ENCODE data around the gene HACD3. TPM values are rescaled to one million over a fixed set of nuclear protein-coding genes. Genes with fewer than 3 reads are reported as not detected.
A peak's percentile ranks its signal among the peaks of the same experiment; 100 is the strongest.

Gene HACD3, protein sequence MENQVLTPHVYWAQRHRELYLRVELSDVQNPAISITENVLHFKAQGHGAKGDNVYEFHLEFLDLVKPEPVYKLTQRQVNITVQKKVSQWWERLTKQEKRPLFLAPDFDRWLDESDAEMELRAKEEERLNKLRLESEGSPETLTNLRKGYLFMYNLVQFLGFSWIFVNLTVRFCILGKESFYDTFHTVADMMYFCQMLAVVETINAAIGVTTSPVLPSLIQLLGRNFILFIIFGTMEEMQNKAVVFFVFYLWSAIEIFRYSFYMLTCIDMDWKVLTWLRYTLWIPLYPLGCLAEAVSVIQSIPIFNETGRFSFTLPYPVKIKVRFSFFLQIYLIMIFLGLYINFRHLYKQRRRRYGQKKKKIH
- total RNA-seq (10 to 100 TPM; 51.6 to 70.3 (median 58.0) TPM), polyA plus RNA-seq (10 to 100 TPM; 39.2 to 96.6 TPM)
- long read RNA-seq, donor 1, transcript HACD3-201 (11 exons, 3,228 nt): major isoform, 295 of 333 reads
- long read RNA-seq, donor 1, partial matches to known transcripts: 9 of 333 reads
- long read RNA-seq, donor 1, other reads (novel, unspliced or antisense): 26 of 333 reads
- long read RNA-seq, donor 2, transcript HACD3-201 (11 exons, 3,228 nt): major isoform, 67 of 112 reads
- long read RNA-seq, donor 2, partial matches to known transcripts: 0 of 112 reads
- long read RNA-seq, donor 2, other reads (novel, unspliced or antisense): 45 of 112 reads
- long read RNA-seq, donor 3, transcript HACD3-201 (11 exons, 3,228 nt): major isoform, 171 of 181 reads
- long read RNA-seq, donor 3, partial matches to known transcripts: 3 of 181 reads
- long read RNA-seq, donor 3, other reads (novel, unspliced or antisense): 6 of 181 reads

DNA sequence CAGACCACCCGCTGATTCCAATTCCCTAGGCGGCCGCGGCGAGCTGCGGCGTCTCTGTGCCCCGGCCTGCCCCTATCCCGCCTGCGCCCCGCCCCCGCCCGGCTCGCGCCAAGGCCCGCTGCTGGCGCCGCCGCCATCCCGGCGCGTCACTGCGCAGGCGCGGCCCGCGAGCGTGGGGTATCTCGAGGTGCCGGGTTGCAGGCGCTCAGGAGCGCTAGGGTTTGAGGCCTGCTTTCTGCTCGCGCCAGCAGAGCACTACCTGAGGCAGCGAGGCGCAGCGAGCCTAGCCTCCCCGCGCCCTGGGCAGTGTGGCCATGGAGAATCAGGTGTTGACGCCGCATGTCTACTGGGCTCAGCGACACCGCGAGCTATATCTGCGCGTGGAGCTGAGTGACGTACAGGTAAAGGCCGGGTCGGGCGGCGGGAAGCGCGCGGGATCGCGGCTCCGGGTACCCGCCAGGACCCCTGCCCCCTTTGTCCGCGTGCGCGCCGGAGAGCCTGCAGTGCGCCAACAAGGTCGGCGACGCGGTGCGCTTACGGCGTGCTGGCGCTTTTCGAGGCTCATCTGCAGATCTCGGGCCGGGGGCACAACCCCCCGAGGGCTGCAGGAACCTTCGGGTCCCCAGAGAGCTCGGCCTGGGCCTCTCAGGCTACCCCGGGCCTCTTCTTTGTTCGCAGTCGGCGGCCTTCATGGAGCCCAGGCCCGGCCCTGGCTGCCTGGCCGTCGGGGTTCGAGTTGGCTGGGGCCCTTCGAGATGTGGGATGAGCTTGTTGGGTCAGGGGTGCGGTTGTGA lies at the start of gene HACD3:
TSS of gene HACD3 (plus strand) at position 146 of the 794 bp plus-strand sequence. CDS start at position 315, 169 bp downstream.
- Histone ChIP-seq H3K27me3 (no peaks in the 10 kb centered on the region), H3K27ac (peak within 1 kb of the TSS; percentile 43 to 70), H3K36me3 (no peaks in the 10 kb centered on the region), H3K4me1 (ENCODE audit: insufficient read depth) (peaks cover 3% of the 10 kb centered on the region), H3K9me3 (no peaks in the 10 kb centered on the region), H3K4me3 (peak within 1 kb of the TSS; percentile 88)
- peak; percentile 85 to 93 (median 92) for DNase-seq
- 0 to 1% (median 0%) methylated on average over 59 to 88 of the region's 88 CpGs for WGBS, 3 donors
- intact Hi-C loops (cut with DNase I): no loop called here
- TF ChIP-seq POLR2A (IDR thresholded peaks at IDR 0.05) (peak; percentile 46), EP300 (IDR thresholded peaks at IDR 0.05) (no peak)
- TF ChIP-seq, protein P1, sequence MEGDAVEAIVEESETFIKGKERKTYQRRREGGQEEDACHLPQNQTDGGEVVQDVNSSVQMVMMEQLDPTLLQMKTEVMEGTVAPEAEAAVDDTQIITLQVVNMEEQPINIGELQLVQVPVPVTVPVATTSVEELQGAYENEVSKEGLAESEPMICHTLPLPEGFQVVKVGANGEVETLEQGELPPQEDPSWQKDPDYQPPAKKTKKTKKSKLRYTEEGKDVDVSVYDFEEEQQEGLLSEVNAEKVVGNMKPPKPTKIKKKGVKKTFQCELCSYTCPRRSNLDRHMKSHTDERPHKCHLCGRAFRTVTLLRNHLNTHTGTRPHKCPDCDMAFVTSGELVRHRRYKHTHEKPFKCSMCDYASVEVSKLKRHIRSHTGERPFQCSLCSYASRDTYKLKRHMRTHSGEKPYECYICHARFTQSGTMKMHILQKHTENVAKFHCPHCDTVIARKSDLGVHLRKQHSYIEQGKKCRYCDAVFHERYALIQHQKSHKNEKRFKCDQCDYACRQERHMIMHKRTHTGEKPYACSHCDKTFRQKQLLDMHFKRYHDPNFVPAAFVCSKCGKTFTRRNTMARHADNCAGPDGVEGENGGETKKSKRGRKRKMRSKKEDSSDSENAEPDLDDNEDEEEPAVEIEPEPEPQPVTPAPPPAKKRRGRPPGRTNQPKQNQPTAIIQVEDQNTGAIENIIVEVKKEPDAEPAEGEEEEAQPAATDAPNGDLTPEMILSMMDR (IDR thresholded peaks at IDR 0.05): no peak

DNA sequence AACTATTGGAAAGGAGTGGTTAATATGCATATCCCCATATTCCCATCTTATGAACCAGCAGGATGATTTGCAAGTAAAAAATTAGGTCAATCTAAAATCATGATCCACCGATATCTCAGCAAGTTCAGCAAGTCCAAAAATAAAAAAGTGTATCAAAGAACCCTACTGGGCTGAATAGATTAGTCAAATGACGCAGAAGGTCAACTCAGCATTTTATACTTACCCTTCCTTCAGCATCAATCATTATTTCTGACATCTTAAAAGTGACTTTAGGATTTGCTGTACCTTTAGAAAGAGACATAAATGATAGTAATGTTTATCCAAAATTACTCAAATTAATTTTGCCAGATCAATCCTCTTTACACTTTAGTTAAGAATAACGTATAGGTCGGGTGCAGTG lies 45.4 kb upstream of the HACD3 start:
- DNase-seq: no peak
- TF ChIP-seq POLR2A (IDR thresholded peaks at IDR 0.05): no peak
- Histone ChIP-seq H3K9me3 (no peaks in the 10 kb centered on the region), H3K27me3 (no peaks in the 10 kb centered on the region), H3K4me3 (no peak overlapping the region), H3K27ac (no peak overlapping the region), H3K4me1 (ENCODE audit: insufficient read depth) (no peaks in the 10 kb centered on the region), H3K36me3 (no peaks in the 10 kb centered on the region)
- intact Hi-C loops (cut with DNase I): loop anchor here in 1 of 4 donors (5.0 kb wide), 1 partner anchor 1338 kb away; no protein-coding TSS in a partner anchor
- 91 to 95% (median 94%) methylated on average over 4 of the region's 4 CpGs for WGBS, 3 donors

DNA sequence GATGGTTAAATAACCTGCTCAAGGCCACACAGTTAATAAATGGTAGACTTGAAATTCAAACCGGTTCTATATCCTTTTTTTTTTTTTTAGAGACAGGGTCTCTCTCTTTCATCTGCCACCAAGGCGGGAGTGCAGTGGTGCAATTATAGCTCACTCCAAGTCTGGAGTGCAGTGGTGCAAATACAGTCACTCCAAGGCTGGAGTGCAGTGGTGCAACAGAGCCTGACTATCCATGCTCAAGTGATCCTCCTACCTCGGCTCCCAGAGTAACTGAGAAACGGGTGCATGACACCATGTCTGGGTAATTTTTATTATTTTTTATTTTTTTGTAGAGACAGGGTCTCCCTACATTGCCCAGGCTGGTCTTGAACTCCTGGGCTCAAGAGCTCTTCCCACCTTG lies 36.2 kb upstream of the HACD3 start:
- Histone ChIP-seq H3K27ac (no peak overlapping the region), H3K9me3 (no peaks in the 10 kb centered on the region), H3K4me1 (ENCODE audit: insufficient read depth) (peaks cover 1% of the 10 kb centered on the region), H3K36me3 (no peaks in the 10 kb centered on the region), H3K27me3 (no peaks in the 10 kb centered on the region), H3K4me3 (no peak overlapping the region)
- WGBS, 3 donors: 65 to 75% (median 75%) methylated on average over 4 of the region's 4 CpGs
- no peak for DNase-seq
- TF ChIP-seq, protein P1 (IDR thresholded peaks at IDR 0.05): no peak
- TF ChIP-seq POLR2A (IDR thresholded peaks at IDR 0.05) (no peak), EP300 (IDR thresholded peaks at IDR 0.05) (no peak)
- intact Hi-C loops (cut with DNase I): no loop called here

DNA sequence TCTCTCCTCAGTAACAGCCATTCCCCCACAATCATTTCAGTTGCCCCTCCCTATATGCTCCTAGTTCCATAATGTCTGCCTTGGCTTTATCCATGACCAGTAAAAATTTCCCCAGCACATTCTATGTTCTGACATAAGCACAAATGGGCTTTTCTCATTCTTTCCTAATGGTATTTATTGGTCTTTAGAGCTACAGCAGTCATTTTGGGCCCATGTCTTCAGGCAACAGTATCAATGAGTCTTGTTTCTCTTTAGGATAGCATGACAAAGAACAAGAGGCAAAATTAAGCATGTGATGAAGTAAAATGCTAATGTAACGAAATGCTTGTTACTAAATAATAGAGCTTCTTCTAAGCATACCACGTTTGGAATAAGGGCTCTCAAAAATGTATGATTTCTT lies 20.9 kb upstream of the HACD3 start:
- intact Hi-C loops (cut with DNase I): no loop called here
- H3K4me3 ChIP-seq: no peak overlapping the region
- peaks cover 6% of the 10 kb centered on the region for H3K4me1 ChIP-seq (ENCODE audit: insufficient read depth)
- TF ChIP-seq POLR2A (IDR thresholded peaks at IDR 0.05): no peak
- TF ChIP-seq, protein P1 (IDR thresholded peaks at IDR 0.05): no peak
- TF ChIP-seq EP300 (IDR thresholded peaks at IDR 0.05): no peak
- 87 to 91% (median 88%) methylated on average over 2 of the region's 2 CpGs for WGBS, 3 donors
- no peaks in the 10 kb centered on the region for H3K27me3 ChIP-seq
- H3K27ac ChIP-seq: peak overlapping the region in 1 of 2 donors; percentile 14
- DNase-seq: no peak
- no peaks in the 10 kb centered on the region for H3K36me3 ChIP-seq
- no peaks in the 10 kb centered on the region for H3K9me3 ChIP-seq
